Gastroesophageal sphincter (tissue), 3 donors: ENCODE data around the gene PCDHA4.
"Not testable (repeated sequence)": the region's sequence is repeated elsewhere in the genome, so short reads cannot be mapped to it uniquely, and the experiment has no call there.

Experiments
- CTCF ChIP-seq, 4 experiments: fragments of 200-600 bp in 2 of 4; fragments of 450-650 bp in 2 of 4; sonication (generic) in 1 of 4; IDR thresholded peaks; one replicate each; pipeline ENCODE4 v1.5.1; 2017 to 2019; ENCODE audit warnings: antibody characterized with exemption in 4 of 4, mild to moderate bottlenecking in 2 of 4, moderate library complexity in 2 of 4
- POLR2AphosphoS5 ChIP-seq: sonication (generic); formaldehyde crosslinking; IDR thresholded peaks from one replicate; pipeline ENCODE4 v1.6.1; 2017; ENCODE audit warnings: antibody characterized with exemption

- TF ChIP-seq CTCF (IDR thresholded peaks at IDR 0.05); POLR2AphosphoS5: not testable (repeated sequence)
Measured at GRCh38 chr5:140849831-140850634, 43.2 kb downstream of the PCDHA4 start.
